Esophagus squamous epithelium (tissue), 5 donors: ENCODE measurements around the gene MAPK8IP3. TPM values are rescaled to one million over a fixed set of nuclear protein-coding genes. Genes with fewer than 3 reads are reported as not detected.

Experiments
- DNase-seq: peaks from one replicate; lab custom pipeline; 2025; lab: John Stamatoyannopoulos, UW
- H3K27ac ChIP-seq, 4 donors: fragments of 200-600 bp; sonication (generic); one replicate each; pipeline ENCODE4 v1.5.1; 2016 to 2019; ENCODE audit warnings: mild to moderate bottlenecking in 1 of 4
- H3K27me3 ChIP-seq, 4 donors: fragments of 200-600 bp; sonication (generic); 1 replicate in 3 of 4; 2 replicates in 1 of 4; pipeline versions ENCODE4 v1.5.1 to v1.6.0; 2017 to 2021; ENCODE audit warnings: antibody characterized with exemption in 1 of 4
- H3K36me3 ChIP-seq, 3 donors: fragments of 200-600 bp; sonication (generic); one replicate each; pipeline ENCODE4 v1.5.1; 2016 to 2019
- H3K4me1 ChIP-seq, 3 donors: fragments of 200-600 bp; sonication (generic); one replicate each; pipeline ENCODE4 v1.5.1; 2017 to 2019
- H3K4me3 ChIP-seq, 4 donors: fragments of 200-600 bp; sonication (generic); 1 replicate in 3 of 4; 2 replicates in 1 of 4; pipeline ENCODE4 v1.5.1; 2016 to 2019; ENCODE audit warnings: mild to moderate bottlenecking in 2 of 4, moderate library complexity in 1 of 4
- H3K9me3 ChIP-seq, 3 donors: fragments of 200-600 bp; sonication (generic); one replicate each; pipeline ENCODE4 v1.5.1; 2016 to 2019
- POLR2A ChIP-seq, 4 donors: fragments of 450-650 bp; IDR thresholded peaks; one replicate each; pipeline ENCODE4 v1.6.1; 2017; ENCODE audit warnings: antibody characterized with exemption in 4 of 4, mild to moderate bottlenecking in 4 of 4, moderate library complexity in 3 of 4
- WGBS, 2 donors: methylation state at CpG; one replicate each; pipeline ENCODE4 v1.1.5; 2018; 5-methylcytosine and 5-hydroxymethylcytosine counted together
- intact Hi-C: fragments of 100-400 bp; cut with DNase I; formaldehyde crosslinking; loops from one replicate; pipeline ENCODE4 v1.15.0; 2022
- total RNA-seq, 4 donors: library from RNA; depleted of rRNA; stranded (reverse); fragments of >200 nt; gene quantifications; one replicate each; pipeline ENCODE4 v1.1.0, GENCODE V29; 2016
- TF ChIP-seq, protein P1 (sequence below), 6 experiments: fragments of 450-650 bp in 4 of 6; fragments of 200-600 bp in 2 of 6; sonication (generic) in 2 of 6; IDR thresholded peaks; one replicate each; pipeline ENCODE4 v1.5.1; 2016 to 2019; ENCODE audit warnings: antibody characterized with exemption in 6 of 6, mild to moderate bottlenecking in 4 of 6, moderate library complexity in 4 of 6
- donor health status: DM: yes; HTN: yes; CAD: no.

Gene MAPK8IP3
- total RNA-seq, 4 donors from 2014 or later: 8.6 to 37.6 (median 24.7) TPM

DNA sequence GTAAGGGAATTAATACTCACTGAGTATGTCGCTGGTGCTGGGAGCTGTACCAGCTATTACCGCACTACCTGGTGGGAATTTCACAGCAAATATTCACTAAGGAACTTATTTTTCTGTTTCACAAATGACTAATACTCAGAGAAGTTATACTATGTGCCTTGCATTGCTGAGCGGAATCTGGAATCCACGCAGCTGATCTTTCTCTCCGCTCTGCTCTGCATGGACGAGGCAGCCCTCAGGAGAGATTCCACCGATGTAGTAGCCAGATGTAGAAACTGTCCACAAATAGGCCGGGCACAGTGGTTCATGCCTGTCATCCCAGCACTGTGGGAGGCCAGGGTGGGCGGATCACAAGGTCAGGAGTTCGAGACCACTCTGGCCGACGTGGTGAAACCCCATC, 48.2 kb downstream of the MAPK8IP3 start:
- H3K4me3 ChIP-seq: no peak overlapping the region
- peaks cover 0 to 93% (median 10%) of the 10 kb centered on the region in 3 donors for H3K36me3 ChIP-seq
- H3K9me3 ChIP-seq: no peaks in the 10 kb centered on the region
- peaks cover 0 to 26% (median 4%) of the 10 kb centered on the region in 3 donors for H3K4me1 ChIP-seq
- no peaks in the 10 kb centered on the region for H3K27me3 ChIP-seq
- WGBS, 2 donors: 76 to 89% methylated on average over 6 to 12 of the region's 12 CpGs
- H3K27ac ChIP-seq: peak overlapping the region; percentile 44 to 75 (median 66)
- intact Hi-C loops: no loop called here
- no peak for DNase-seq
- TF ChIP-seq, protein P1, sequence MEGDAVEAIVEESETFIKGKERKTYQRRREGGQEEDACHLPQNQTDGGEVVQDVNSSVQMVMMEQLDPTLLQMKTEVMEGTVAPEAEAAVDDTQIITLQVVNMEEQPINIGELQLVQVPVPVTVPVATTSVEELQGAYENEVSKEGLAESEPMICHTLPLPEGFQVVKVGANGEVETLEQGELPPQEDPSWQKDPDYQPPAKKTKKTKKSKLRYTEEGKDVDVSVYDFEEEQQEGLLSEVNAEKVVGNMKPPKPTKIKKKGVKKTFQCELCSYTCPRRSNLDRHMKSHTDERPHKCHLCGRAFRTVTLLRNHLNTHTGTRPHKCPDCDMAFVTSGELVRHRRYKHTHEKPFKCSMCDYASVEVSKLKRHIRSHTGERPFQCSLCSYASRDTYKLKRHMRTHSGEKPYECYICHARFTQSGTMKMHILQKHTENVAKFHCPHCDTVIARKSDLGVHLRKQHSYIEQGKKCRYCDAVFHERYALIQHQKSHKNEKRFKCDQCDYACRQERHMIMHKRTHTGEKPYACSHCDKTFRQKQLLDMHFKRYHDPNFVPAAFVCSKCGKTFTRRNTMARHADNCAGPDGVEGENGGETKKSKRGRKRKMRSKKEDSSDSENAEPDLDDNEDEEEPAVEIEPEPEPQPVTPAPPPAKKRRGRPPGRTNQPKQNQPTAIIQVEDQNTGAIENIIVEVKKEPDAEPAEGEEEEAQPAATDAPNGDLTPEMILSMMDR (IDR thresholded peaks at IDR 0.05): no peak
- no peak for TF ChIP-seq POLR2A (IDR thresholded peaks at IDR 0.05)

DNA sequence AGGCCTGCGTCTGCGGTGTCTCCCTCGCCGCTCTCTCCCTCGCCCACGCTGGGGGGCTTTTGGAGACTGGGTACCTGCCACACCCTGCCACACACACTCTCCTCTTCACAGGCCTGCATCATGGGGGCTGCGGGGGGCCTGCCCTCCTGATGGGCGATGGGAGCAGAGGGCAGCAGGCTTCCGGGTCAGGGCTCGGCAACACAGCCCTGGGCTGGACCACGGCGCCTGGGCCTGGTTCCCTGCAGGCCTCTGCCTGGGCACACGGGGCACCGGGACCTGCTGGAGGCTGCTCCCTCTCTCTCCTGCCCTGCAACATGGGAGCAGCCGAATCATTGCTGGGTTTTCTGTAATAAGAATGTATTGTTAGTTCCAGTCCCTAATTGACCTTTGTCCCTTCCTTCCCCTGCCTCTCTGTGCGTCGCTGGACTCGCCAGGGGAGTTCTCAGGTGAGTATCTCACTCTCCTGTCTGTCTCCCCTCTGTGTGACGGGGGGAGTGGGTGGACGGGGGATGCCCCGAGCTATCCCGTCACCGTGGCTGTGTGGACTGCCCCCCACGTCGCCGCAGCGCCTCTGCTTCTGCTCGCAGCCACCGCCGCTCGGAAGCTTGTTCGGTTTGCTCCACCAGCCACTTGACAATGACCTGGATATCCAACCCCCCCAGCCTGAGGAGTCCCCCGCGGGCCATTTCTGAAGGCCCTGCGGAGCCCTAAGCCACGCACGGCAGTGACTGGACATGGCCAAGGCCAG, 51.9 kb downstream of the MAPK8IP3 start:
- intact Hi-C loops: no loop called here
- no peak for DNase-seq

DNA sequence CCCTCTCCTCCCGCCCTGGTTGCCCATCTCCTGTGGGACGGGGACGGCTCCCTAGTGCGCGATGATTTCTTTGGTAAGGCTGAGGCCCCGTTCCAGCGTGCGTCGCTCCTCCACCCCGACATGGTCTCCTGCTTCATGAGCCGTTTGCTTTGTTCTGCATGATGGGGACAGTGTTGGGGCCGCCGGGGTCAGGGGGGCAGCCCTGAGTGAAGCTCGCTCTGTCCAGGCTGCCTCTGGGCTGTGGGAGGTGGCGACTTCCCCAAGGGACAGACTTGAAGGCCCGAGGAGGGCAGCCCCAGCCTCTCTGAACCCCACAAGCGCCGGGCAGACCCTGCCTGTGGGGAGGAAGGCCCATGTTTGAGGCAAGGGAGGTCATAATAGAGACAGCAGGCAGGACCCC, 52.9 kb downstream of the MAPK8IP3 start:
- Histone ChIP-seq H3K27ac (no peak overlapping the region), H3K4me1 (peaks cover 4 to 35% (median 5%) of the 10 kb centered on the region in 3 donors), H3K27me3 (no peaks in the 10 kb centered on the region), H3K9me3 (no peaks in the 10 kb centered on the region), H3K4me3 (no peak overlapping the region), H3K36me3 (peaks cover 16 to 93% (median 27%) of the 10 kb centered on the region in 3 donors)
- DNase-seq: no peak
- WGBS, 2 donors: 81 to 98% methylated on average over 9 to 11 of the region's 18 CpGs
- TF ChIP-seq, protein P1 (IDR thresholded peaks at IDR 0.05): no peak
- TF ChIP-seq POLR2A (IDR thresholded peaks at IDR 0.05): no peak
- intact Hi-C loops: no loop called here

More for the DNA sequence above, 51.9 kb downstream of the MAPK8IP3 start:
- Histone ChIP-seq H3K27me3 (no peaks in the 10 kb centered on the region), H3K27ac (no peak overlapping the region), H3K4me3 (no peak overlapping the region), H3K4me1 (peaks cover 0 to 26% (median 4%) of the 10 kb centered on the region in 3 donors), H3K9me3 (no peaks in the 10 kb centered on the region), H3K36me3 (peaks cover 16 to 93% (median 19%) of the 10 kb centered on the region in 3 donors)
- WGBS, 2 donors: 92 to 94% methylated on average over 13 to 14 of the region's 37 CpGs
- TF ChIP-seq, protein P1 (IDR thresholded peaks at IDR 0.05): no peak
- TF ChIP-seq POLR2A (IDR thresholded peaks at IDR 0.05): no peak

DNA sequence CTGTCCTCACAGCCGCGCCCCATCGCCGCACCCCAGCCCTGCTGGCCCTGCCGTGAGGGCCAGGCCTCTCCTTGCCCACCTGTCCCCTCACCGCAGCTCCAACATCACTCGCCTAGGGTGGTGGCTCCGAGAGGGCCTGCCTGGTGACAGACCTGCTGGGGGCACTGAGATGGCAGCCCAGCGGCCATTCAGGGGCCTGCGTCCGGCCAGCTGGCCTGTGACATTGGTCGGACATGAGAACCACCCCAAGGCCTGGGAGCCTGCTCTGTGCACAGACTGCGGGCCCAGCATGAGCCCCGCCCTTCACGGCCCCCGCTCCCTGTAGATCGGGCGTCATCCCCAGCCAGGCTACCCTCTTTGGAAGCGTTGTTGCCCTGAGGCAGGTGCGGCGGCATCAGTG, 53.5 kb downstream of the MAPK8IP3 start:
- no peak for TF ChIP-seq POLR2A (IDR thresholded peaks at IDR 0.05)
- TF ChIP-seq, protein P1 (IDR thresholded peaks at IDR 0.05): no peak
- Histone ChIP-seq H3K4me1 (peaks cover 4 to 35% (median 8%) of the 10 kb centered on the region in 3 donors), H3K36me3 (peaks cover 16 to 94% (median 33%) of the 10 kb centered on the region in 3 donors), H3K9me3 (no peaks in the 10 kb centered on the region), H3K27me3 (no peaks in the 10 kb centered on the region), H3K4me3 (no peak overlapping the region), H3K27ac (no peak overlapping the region)
- intact Hi-C loops: no loop called here
- no peak for DNase-seq
- WGBS, 2 donors: 94% methylated on average over 3 of the region's 21 CpGs; no CpG with 5 or more reads in 1 of the 2 donors

DNA sequence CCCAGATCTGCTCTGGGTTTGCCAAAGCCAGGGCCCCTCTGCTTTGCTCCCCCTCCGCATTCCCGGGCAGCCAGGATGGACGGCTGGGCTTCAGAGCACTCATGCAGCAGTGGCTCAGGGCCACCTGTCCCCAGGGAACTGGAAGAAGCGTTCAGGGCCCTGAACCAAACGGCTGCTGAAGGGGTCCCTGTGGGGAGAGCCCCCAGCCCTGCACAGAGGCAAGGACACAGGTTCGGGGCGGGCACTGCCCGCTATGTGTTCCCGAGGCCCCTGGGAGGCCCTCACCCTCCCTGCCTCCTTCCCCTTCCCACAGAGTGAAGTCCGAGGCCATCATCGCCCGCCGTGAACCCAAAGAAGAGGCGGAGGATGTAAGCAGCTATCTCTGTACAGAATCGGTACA, 54.9 kb downstream of the MAPK8IP3 start:
- intact Hi-C loops: no loop called here
- H3K27ac ChIP-seq: no peak overlapping the region

More for the DNA sequence above, 54.9 kb downstream of the MAPK8IP3 start:
- Histone ChIP-seq H3K4me3 (no peak overlapping the region), H3K4me1 (peaks cover 0 to 22% (median 8%) of the 10 kb centered on the region in 3 donors), H3K36me3 (peaks cover 26 to 99% (median 47%) of the 10 kb centered on the region in 3 donors), H3K27me3 (no peaks in the 10 kb centered on the region), H3K9me3 (no peaks in the 10 kb centered on the region)
- WGBS, 2 donors: 99 to 100% methylated on average over 1 to 9 of the region's 15 CpGs
- no peak for TF ChIP-seq POLR2A (IDR thresholded peaks at IDR 0.05)
- TF ChIP-seq, protein P1 (IDR thresholded peaks at IDR 0.05): no peak
- no peak for DNase-seq
